Prostate gland (tissue), 2 donors: ENCODE data around the gene ST6GAL1. TPM values are rescaled to one million over a fixed set of nuclear protein-coding genes. Genes with fewer than 3 reads are reported as not detected.
"Not testable (repeated sequence)": the region's sequence is repeated elsewhere in the genome, so short reads cannot be mapped to it uniquely, and the experiment has no call there.

Source experiments
- DNase-seq: peaks from one replicate; pipeline ENCODE4 v3.0.0-alpha.2; 2019; ENCODE audit warnings: low spot score
- H3K27ac ChIP-seq, 2 donors: fragments of 200-600 bp; sonication (generic); 2 replicates each; pipeline ENCODE4 v1.5.1; 2017 to 2019
- H3K27me3 ChIP-seq: fragments of 200-600 bp; sonication (generic); replicated peaks from 2 replicates; pipeline ENCODE4 v1.5.1; 2019; ENCODE audit not compliant: insufficient read depth
- H3K36me3 ChIP-seq, 2 donors: fragments of 200-600 bp; sonication (generic); 1 replicate in 1 of 2; 2 replicates in 1 of 2; pipeline versions ENCODE4 v1.5.1 to v1.8.1; 2017 to 2019
- H3K4me1 ChIP-seq: fragments of 200-600 bp; sonication (generic); replicated peaks from 2 replicates; pipeline ENCODE4 v1.5.1; 2019
- H3K4me3 ChIP-seq, 2 donors: fragments of 200-600 bp; sonication (generic); 2 replicates each; pipeline ENCODE4 v1.5.1; 2017 to 2019
- H3K9me3 ChIP-seq: fragments of 200-600 bp; sonication (generic); 2 replicates; pipeline ENCODE4 v1.5.1; 2017
- POLR2A ChIP-seq: fragments of 450-650 bp; IDR thresholded peaks from one replicate; pipeline ENCODE4 v1.6.1; 2016; ENCODE audit warnings: antibody characterized with exemption, mild to moderate bottlenecking
- POLR2AphosphoS5 ChIP-seq: sonication (generic); formaldehyde crosslinking; IDR thresholded peaks from one replicate; pipeline ENCODE4 v1.6.1; 2017; ENCODE audit warnings: antibody characterized with exemption
- whole genome bisulfite sequencing: methylation state at CpG from one replicate; pipeline ENCODE4 v1.1.5; 2018; 5-methylcytosine and 5-hydroxymethylcytosine counted together
- intact Hi-C: fragments of 100-400 bp; cut with DNase I; formaldehyde crosslinking; loops from one replicate; pipeline ENCODE4 v1.14.2; 2022
- total RNA-seq, 2 donors: library from RNA; depleted of rRNA; stranded (reverse); fragments of >200 nt; gene quantifications; one replicate each; pipeline ENCODE4 v1.1.0, GENCODE V29; 2016
- TF ChIP-seq, protein P1 (sequence below), 4 experiments: fragments of 200-600 bp in 2 of 4; fragments of 450-650 bp in 2 of 4; sonication (generic) in 2 of 4; IDR thresholded peaks; 1 replicate in 3 of 4; 2 replicates in 1 of 4; pipeline ENCODE4 v1.5.1; 2016 to 2019; ENCODE audit warnings: antibody characterized with exemption in 4 of 4, mild to moderate bottlenecking in 2 of 4, moderate library complexity in 2 of 4

ST6GAL1 gene
- total RNA-seq, 2 donors from 2014 or later, result 101 to 225 TPM

GRCh38 chr3:186896006-186896405, 34.3 kb upstream of the ST6GAL1 start:
- intact Hi-C loops, result no loop called here
- WGBS, result 84% methylated on average over 4 of the region's 4 CpGs
- Histone ChIP-seq H3K4me3 (no peak overlapping the region), H3K4me1 (no peaks in the 10 kb centered on the region), H3K27ac (no peak overlapping the region), H3K27me3 (no peaks in the 10 kb centered on the region), H3K36me3 (no peaks in the 10 kb centered on the region), H3K9me3 (no peaks in the 10 kb centered on the region)
- DNase-seq, result no peak
- TF ChIP-seq POLR2A (no peak), POLR2AphosphoS5 (no peak)
- TF ChIP-seq, protein P1, sequence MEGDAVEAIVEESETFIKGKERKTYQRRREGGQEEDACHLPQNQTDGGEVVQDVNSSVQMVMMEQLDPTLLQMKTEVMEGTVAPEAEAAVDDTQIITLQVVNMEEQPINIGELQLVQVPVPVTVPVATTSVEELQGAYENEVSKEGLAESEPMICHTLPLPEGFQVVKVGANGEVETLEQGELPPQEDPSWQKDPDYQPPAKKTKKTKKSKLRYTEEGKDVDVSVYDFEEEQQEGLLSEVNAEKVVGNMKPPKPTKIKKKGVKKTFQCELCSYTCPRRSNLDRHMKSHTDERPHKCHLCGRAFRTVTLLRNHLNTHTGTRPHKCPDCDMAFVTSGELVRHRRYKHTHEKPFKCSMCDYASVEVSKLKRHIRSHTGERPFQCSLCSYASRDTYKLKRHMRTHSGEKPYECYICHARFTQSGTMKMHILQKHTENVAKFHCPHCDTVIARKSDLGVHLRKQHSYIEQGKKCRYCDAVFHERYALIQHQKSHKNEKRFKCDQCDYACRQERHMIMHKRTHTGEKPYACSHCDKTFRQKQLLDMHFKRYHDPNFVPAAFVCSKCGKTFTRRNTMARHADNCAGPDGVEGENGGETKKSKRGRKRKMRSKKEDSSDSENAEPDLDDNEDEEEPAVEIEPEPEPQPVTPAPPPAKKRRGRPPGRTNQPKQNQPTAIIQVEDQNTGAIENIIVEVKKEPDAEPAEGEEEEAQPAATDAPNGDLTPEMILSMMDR (IDR thresholded peaks at IDR 0.05), result no peak

DNA sequence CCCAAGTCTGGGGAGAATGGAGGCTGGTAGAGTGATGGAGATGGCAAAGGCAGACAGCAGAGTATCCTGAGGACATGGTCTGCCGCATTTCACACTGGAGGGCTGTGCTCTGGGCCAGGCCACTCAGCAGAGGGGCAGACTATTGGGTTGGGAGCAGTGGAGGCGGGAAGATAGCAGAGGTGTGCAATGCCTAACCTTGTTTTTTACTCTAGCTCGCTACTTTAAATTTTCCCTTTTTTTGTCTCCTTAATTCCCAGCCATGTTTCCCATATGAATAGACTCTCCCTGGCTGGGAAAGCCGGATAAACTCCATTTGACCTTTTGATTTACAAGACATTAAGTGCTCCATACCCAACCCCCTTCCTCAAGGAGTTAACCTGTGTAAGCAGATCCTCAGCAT, 33.5 kb upstream of the ST6GAL1 start:
- no peak for DNase-seq
- no peak overlapping the region for H3K4me3 ChIP-seq
- intact Hi-C loops, result no loop called here
- WGBS, result 55% methylated on average over 4 of the region's 4 CpGs
- no peaks in the 10 kb centered on the region for H3K36me3 ChIP-seq
- no peak overlapping the region for H3K27ac ChIP-seq
- TF ChIP-seq, protein P1 (IDR thresholded peaks at IDR 0.05), result no peak
- TF ChIP-seq POLR2A (no peak), POLR2AphosphoS5 (no peak)
- no peaks in the 10 kb centered on the region for H3K4me1 ChIP-seq
- no peaks in the 10 kb centered on the region for H3K27me3 ChIP-seq
- H3K9me3 ChIP-seq, result no peaks in the 10 kb centered on the region

- no peaks in the 10 kb centered on the region for H3K27me3 ChIP-seq
- H3K4me3 ChIP-seq, result no peak overlapping the region
- no peak for DNase-seq
- no peaks in the 10 kb centered on the region for H3K36me3 ChIP-seq
- TF ChIP-seq POLR2AphosphoS5 (no peak), POLR2A (no peak)
- TF ChIP-seq, protein P1 (IDR thresholded peaks at IDR 0.05), result no peak
- no peaks in the 10 kb centered on the region for H3K9me3 ChIP-seq
- H3K4me1 ChIP-seq, result no peaks in the 10 kb centered on the region
- 91% methylated on average over 1 of the region's 1 CpG for WGBS
- intact Hi-C loops, result no loop called here
- no peak overlapping the region for H3K27ac ChIP-seq
Measured at GRCh38 chr3:186901135-186901734, 29.1 kb upstream of the ST6GAL1 start.

- DNase-seq, result no peak
- Histone ChIP-seq H3K36me3 (no peaks in the 10 kb centered on the region), H3K9me3 (no peaks in the 10 kb centered on the region), H3K4me3 (no peak overlapping the region), H3K27ac (no peak overlapping the region), H3K27me3 (no peaks in the 10 kb centered on the region), H3K4me1 (no peaks in the 10 kb centered on the region)
- 70% methylated on average over 3 of the region's 3 CpGs for WGBS
- intact Hi-C loops, result no loop called here
- no peak for TF ChIP-seq POLR2AphosphoS5
- no peak for TF ChIP-seq POLR2A
- TF ChIP-seq, protein P1 (IDR thresholded peaks at IDR 0.05), result no peak
Measured at GRCh38 chr3:186902154-186902553, 28.2 kb upstream of the ST6GAL1 start.

DNA sequence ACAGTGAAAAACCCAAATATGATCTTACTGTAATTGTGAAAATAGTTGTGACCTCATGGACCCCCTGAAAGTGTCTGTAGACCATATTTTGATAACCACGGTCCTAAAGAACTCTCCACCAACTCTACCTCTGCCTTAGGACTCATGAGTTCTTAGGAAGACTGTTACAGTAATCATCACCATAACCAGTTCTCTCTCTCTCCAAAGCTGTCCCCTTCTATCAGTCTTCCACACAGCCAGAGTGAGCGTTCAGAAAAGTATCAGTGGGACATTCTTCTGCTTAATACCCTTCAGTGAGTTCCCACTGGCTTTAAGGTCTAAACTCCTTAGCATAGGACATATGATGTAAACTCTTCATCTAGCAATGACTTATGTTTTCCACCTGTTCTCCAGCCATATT, 27.6 kb upstream of the ST6GAL1 start:
- no peaks in the 10 kb centered on the region for H3K9me3 ChIP-seq
- H3K36me3 ChIP-seq, result no peaks in the 10 kb centered on the region
- H3K4me3 ChIP-seq, result no peak overlapping the region
- intact Hi-C loops, result no loop called here
- no peaks in the 10 kb centered on the region for H3K27me3 ChIP-seq
- TF ChIP-seq, protein P1 (IDR thresholded peaks at IDR 0.05), result no peak
- TF ChIP-seq POLR2A, result no peak
- no peak for TF ChIP-seq POLR2AphosphoS5
- no peak for DNase-seq
- H3K27ac ChIP-seq, result no peak overlapping the region
- 94% methylated on average over 2 of the region's 2 CpGs for WGBS
- no peaks in the 10 kb centered on the region for H3K4me1 ChIP-seq

- H3K27ac ChIP-seq, H3K27me3 ChIP-seq, H3K36me3 ChIP-seq, DNase-seq, H3K4me1 ChIP-seq, intact Hi-C loops, H3K4me3 ChIP-seq, H3K9me3 ChIP-seq: not testable (repeated sequence)
- WGBS, result 61% methylated on average over 2 of the region's 2 CpGs
Measured at GRCh38 chr3:186903676-186904075, 26.6 kb upstream of the ST6GAL1 start.

GRCh38 chr3:186907075-186907474, 23.3 kb upstream of the ST6GAL1 start:
- H3K27me3 ChIP-seq, H3K4me1 ChIP-seq, H3K36me3 ChIP-seq, intact Hi-C loops, H3K9me3 ChIP-seq, DNase-seq, H3K27ac ChIP-seq, H3K4me3 ChIP-seq: not testable (repeated sequence)
- WGBS, result 65% methylated on average over 3 of the region's 3 CpGs
